ENCODE data around the gene SLFNL1. TPM values are rescaled to one million over a fixed set of nuclear protein-coding genes. Genes with fewer than 3 reads are reported as not detected.

Gene SLFNL1
- total RNA-seq, 2 donors from 2014 or later: 0.15 TPM; not detected in 1

DNA sequence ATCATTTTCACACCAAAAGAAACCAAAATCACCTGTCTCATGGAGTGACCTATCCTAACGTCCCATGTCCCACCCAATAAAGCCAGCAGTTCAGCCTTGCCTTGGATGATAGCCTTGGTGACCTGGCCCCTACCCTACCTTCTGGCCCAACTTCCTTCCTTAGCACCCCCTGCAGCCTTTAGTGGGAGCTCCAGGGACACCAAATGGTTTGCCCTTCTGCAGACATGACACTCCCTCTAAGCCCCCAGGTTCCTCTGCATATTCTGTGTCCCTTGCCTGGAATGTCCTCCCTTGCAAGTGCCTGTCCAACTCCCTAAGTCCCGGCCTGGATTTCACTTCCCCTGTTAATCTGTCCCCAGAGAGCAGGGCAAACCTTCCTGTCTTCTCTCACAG is 2.2 kb downstream of the SLFNL1 start:
- no peaks in the 10 kb centered on the region for H3K9me3 ChIP-seq (ENCODE audit: control insufficient read depth, low read length)
- H3K4me3 ChIP-seq (ENCODE audit: low read length): no peak overlapping the region
- no peak overlapping the region for H3K27ac Mint-ChIP-seq
- H3K27me3 ChIP-seq (ENCODE audit: control insufficient read depth, insufficient read depth, low read length, poor library complexity, severe bottlenecking): no peaks in the 10 kb centered on the region
- peaks cover 30% of the 10 kb centered on the region for H3K36me3 Mint-ChIP-seq (ENCODE audit: low read depth)
- peaks cover 20% of the 10 kb centered on the region for H3K36me3 ChIP-seq (ENCODE audit: control insufficient read depth, insufficient read depth, low read length)
- H3K27me3 Mint-ChIP-seq (ENCODE audit: insufficient read depth): peaks cover 2% of the 10 kb centered on the region
- H3K9ac ChIP-seq (ENCODE audit: extremely low read depth, low read length, poor library complexity, severe bottlenecking): no peak overlapping the region
- WGBS, 2 experiments (ENCODE audit: insufficient coverage in 1 of 2, insufficient read length in 1 of 2): 86 to 95% methylated on average over 2 of the region's 2 CpGs
- DNase-seq: no peak
- H3K4me3 Mint-ChIP-seq: no peak overlapping the region
- no peaks in the 10 kb centered on the region for H3K4me1 Mint-ChIP-seq
- no peaks in the 10 kb centered on the region for H3K9me3 Mint-ChIP-seq
- peak overlapping the region; percentile 47 for H3K27ac ChIP-seq (ENCODE audit: low read depth, low read length)
- TF ChIP-seq, protein P1, sequence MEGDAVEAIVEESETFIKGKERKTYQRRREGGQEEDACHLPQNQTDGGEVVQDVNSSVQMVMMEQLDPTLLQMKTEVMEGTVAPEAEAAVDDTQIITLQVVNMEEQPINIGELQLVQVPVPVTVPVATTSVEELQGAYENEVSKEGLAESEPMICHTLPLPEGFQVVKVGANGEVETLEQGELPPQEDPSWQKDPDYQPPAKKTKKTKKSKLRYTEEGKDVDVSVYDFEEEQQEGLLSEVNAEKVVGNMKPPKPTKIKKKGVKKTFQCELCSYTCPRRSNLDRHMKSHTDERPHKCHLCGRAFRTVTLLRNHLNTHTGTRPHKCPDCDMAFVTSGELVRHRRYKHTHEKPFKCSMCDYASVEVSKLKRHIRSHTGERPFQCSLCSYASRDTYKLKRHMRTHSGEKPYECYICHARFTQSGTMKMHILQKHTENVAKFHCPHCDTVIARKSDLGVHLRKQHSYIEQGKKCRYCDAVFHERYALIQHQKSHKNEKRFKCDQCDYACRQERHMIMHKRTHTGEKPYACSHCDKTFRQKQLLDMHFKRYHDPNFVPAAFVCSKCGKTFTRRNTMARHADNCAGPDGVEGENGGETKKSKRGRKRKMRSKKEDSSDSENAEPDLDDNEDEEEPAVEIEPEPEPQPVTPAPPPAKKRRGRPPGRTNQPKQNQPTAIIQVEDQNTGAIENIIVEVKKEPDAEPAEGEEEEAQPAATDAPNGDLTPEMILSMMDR (conservative IDR thresholded peaks at IDR 0.05): no peak
- H3K4me1 ChIP-seq (ENCODE audit: control insufficient read depth, insufficient read depth, low read length): no peaks in the 10 kb centered on the region

DNA sequence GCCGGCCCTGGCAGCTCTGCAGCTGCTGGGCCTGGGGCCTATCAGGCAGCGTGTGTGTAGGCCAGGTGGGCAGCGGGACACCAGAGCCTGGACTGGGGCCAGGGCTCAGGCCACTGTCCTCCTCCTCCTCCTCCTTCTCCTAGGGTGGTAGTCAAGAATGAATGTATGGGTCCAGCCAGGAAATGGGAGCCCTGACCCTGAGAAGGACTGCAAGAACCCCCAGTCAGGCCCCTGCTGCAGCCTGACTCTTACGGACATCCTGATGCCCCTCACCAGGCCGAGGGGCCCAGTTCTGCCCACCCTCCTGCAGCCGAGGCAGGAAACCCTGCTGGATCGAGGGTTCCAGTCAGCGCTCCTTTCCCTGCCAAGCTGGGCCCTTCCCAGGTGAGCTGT is 3.5 kb downstream of the SLFNL1 start:
- H3K27ac Mint-ChIP-seq: no peak overlapping the region
- Histone ChIP-seq H3K36me3 (ENCODE audit: control insufficient read depth, insufficient read depth, low read length) (peaks cover 33% of the 10 kb centered on the region), H3K9me3 (ENCODE audit: control insufficient read depth, low read length) (no peaks in the 10 kb centered on the region), H3K27ac (ENCODE audit: low read depth, low read length) (no peak overlapping the region), H3K27me3 (ENCODE audit: control insufficient read depth, insufficient read depth, low read length, poor library complexity, severe bottlenecking) (no peaks in the 10 kb centered on the region), H3K9ac (ENCODE audit: extremely low read depth, low read length, poor library complexity, severe bottlenecking) (no peak overlapping the region), H3K4me3 (ENCODE audit: low read length) (no peak overlapping the region), H3K4me1 (ENCODE audit: control insufficient read depth, insufficient read depth, low read length) (no peaks in the 10 kb centered on the region)
- no peak overlapping the region for H3K4me3 Mint-ChIP-seq
- peaks cover 40% of the 10 kb centered on the region for H3K36me3 Mint-ChIP-seq (ENCODE audit: low read depth)
- WGBS, 2 experiments (ENCODE audit: insufficient coverage in 1 of 2, insufficient read length in 1 of 2): 94% methylated on average over 8 of the region's 8 CpGs; no CpG with 5 or more reads in 1 of the 2 experiments
- no peak for DNase-seq
- no peaks in the 10 kb centered on the region for H3K4me1 Mint-ChIP-seq
- TF ChIP-seq, protein P1 (conservative IDR thresholded peaks at IDR 0.05): no peak
- no peaks in the 10 kb centered on the region for H3K9me3 Mint-ChIP-seq
- no peaks in the 10 kb centered on the region for H3K27me3 Mint-ChIP-seq (ENCODE audit: insufficient read depth)

GRCh38 chr1:41017141-41018017 is 4.1 kb downstream of the SLFNL1 start:
- DNase-seq: no peak
- Histone ChIP-seq H3K27me3 (ENCODE audit: control insufficient read depth, insufficient read depth, low read length, poor library complexity, severe bottlenecking) (no peaks in the 10 kb centered on the region), H3K9me3 (ENCODE audit: control insufficient read depth, low read length) (no peaks in the 10 kb centered on the region), H3K4me3 (ENCODE audit: low read length) (no peak overlapping the region), H3K36me3 (ENCODE audit: control insufficient read depth, insufficient read depth, low read length) (peaks cover 38% of the 10 kb centered on the region), H3K27ac (ENCODE audit: low read depth, low read length) (no peak overlapping the region), H3K4me1 (ENCODE audit: control insufficient read depth, insufficient read depth, low read length) (no peaks in the 10 kb centered on the region), H3K9ac (ENCODE audit: extremely low read depth, low read length, poor library complexity, severe bottlenecking) (no peak overlapping the region)
- Mint-ChIP-seq H3K36me3 (ENCODE audit: low read depth) (peaks cover 44% of the 10 kb centered on the region), H3K27me3 (ENCODE audit: insufficient read depth) (no peaks in the 10 kb centered on the region), H3K4me3 (no peak overlapping the region), H3K9me3 (no peaks in the 10 kb centered on the region), H3K4me1 (no peaks in the 10 kb centered on the region), H3K27ac (no peak overlapping the region)
- TF ChIP-seq, protein P1 (conservative IDR thresholded peaks at IDR 0.05): no peak
- WGBS, 2 experiments (ENCODE audit: insufficient coverage in 1 of 2, insufficient read length in 1 of 2): 96 to 97% methylated on average over 29 to 44 of the region's 44 CpGs
